Activated T-cell treated with anti-CD3 and anti-CD28 coated beads, Interleukin-2, amount 50 U/mL, for 48 hours (primary cell): ENCODE results near the gene MUC4.

ENCODE experiments used
- DNase-seq, 2 experiments: peaks; one replicate each; pipeline ENCODE4 v3.0.0-alpha.2; 2020

The MUC4 gene, protein sequence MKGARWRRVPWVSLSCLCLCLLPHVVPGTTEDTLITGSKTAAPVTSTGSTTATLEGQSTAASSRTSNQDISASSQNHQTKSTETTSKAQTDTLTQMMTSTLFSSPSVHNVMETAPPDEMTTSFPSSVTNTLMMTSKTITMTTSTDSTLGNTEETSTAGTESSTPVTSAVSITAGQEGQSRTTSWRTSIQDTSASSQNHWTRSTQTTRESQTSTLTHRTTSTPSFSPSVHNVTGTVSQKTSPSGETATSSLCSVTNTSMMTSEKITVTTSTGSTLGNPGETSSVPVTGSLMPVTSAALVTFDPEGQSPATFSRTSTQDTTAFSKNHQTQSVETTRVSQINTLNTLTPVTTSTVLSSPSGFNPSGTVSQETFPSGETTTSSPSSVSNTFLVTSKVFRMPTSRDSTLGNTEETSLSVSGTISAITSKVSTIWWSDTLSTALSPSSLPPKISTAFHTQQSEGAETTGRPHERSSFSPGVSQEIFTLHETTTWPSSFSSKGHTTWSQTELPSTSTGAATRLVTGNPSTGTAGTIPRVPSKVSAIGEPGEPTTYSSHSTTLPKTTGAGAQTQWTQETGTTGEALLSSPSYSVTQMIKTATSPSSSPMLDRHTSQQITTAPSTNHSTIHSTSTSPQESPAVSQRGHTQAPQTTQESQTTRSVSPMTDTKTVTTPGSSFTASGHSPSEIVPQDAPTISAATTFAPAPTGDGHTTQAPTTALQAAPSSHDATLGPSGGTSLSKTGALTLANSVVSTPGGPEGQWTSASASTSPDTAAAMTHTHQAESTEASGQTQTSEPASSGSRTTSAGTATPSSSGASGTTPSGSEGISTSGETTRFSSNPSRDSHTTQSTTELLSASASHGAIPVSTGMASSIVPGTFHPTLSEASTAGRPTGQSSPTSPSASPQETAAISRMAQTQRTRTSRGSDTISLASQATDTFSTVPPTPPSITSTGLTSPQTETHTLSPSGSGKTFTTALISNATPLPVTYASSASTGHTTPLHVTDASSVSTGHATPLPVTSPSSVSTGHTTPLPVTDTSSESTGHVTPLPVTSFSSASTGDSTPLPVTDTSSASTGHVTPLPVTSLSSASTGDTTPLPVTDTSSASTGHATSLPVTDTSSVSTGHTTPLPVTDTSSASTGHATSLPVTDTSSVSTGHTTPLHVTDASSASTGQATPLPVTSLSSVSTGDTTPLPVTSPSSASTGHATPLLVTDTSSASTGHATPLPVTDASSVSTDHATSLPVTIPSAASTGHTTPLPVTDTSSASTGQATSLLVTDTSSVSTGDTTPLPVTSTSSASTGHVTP (N-terminal part only)

GRCh38 chr3:195811756-195812155 is at the start of gene MUC4:
Gene MUC4, minus strand, starts transcription at chr3:195811929. Its CDS starts 112 bp downstream, at chr3:195811817.
- no peak for DNase-seq

DNA sequence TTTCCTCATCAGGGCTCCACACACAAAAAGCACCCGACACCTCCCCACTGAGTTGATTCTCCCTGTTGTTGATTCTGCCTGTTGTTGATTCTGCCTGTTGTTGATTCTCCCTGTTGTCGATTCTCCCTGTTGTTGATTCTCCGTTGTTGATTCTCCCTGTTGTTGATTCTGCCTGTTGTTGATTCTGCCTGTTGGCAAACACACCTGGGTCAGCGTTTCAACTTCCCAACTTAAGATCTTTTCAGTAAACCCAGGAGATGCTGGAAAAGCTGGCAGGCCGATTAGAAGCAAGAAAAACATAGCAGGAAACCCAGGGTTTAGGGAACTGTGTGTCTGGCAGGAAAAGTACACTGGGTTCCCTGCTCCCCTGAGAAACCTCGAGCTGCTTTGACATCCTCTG is 48.7 kb upstream of the MUC4 start:
- no peak for DNase-seq

- no peak for DNase-seq
Observed at GRCh38 chr3:195859846-195860411, 48.2 kb upstream of the MUC4 start.

DNA sequence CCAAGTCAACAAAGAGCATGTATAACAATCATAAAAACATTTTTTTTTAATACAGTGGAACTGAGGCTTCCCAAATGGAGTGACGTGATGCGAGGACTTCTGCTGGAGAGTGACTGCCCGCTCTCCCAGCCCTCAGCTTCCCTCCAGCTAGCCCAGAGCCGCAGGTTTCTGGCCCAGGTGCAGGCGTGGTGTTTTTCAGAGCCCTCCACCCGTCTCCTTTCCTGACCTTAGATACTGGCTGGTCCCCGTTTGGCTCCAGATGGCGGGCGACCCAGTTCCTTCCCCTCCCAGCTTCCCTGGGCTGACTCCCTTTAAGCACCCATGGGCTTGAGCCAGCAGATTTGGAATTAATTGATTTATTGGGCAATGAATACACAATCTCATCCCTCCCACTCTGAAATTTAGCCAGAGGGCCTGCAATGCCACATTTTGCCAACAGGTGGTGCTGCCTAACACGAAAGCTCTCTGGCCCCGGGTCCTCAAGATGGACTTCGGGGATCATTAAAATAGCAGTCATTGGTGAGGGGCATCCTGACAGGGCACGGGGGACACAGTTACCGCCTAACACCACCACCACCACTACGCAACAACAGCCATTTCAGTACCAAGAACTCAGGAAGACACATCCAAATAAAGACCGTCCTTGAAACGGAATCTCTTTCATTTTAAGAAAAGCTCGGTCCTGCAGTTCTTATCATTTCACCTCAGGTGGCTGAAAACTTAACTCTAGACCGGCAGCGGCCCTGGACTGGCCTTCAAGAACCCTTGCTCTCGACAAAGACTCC is 47.5 kb upstream of the MUC4 start:
- DNase-seq = peak; percentile 90 to 92

- no peak for DNase-seq
Observed at GRCh38 chr3:195856410-195857084, 44.8 kb upstream of the MUC4 start.

DNA sequence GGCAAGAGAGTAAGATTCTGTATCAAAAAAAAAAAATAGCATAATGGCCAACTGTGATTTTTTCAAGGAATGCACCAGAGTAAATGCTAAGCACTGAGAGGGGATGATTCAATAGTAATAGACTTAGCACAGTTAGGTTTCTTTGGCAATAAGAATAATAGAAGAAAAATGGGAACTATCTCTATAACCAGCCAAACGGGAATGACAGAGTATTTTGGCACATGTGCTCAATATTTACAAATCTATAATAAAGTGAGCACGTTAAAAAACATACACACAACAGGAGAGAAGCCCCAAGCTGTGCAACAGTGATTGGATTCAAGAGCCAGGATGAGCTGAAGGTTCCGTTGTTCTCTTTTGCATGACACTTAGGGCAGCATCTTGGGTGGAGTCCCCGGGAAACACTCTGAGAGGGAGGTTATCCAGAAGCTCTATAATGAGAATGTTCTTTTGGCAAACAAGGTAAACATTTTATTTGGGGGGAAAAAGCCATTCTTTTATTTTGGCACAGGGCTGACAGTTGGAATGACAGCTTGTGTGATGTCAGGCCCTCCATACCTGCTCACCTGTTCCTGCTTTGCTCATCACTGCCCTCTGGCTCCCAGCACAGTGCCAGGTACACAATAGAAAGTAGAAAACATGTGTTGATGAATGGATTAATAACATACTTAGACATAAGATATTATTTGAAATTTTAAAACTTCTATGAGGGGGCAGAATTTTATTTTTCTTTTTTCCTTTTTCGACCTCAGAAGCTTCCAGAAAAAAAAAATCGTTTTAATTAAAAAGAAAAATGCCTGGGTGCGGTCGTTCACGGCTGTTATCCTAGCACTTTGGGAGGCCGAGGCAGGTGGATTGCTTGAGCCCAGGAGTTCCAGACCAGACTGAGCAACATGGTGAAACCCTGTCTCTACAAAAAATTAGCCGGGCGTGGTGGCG is 44.0 kb upstream of the MUC4 start:
- no peak for DNase-seq

DNA sequence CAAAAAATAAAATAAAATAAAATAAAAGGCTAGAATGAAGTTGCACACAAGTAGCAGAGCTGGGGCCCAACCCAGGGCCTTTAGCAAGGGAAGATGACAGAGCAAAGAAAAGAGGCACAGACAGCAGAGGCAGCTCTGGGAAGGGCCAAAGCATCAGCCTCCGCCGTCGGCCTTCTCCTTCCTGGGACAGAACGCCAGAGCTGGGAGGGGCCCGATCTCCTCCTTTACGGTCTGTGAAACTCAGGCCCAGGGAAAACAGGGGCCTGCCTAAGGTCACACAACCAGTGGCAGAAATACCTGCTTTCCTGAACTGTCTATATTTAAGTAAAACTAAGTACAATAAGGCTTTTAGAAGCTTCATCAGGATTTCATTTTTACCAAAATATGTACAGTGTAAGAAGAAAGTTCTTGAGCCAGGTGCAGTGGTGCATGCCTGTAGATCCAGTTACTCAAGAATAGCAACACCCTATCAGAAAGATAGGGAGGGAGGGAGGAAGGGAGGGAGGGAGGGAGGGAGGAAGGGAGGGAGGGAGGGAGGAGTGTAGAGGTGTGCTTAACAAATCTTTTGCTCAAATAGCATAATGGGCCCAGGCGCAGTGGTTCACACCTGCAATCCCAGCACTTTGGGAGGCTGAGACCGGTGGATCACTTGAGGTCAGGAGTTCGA is 43.0 kb upstream of the MUC4 start:
- no peak for DNase-seq

DNA sequence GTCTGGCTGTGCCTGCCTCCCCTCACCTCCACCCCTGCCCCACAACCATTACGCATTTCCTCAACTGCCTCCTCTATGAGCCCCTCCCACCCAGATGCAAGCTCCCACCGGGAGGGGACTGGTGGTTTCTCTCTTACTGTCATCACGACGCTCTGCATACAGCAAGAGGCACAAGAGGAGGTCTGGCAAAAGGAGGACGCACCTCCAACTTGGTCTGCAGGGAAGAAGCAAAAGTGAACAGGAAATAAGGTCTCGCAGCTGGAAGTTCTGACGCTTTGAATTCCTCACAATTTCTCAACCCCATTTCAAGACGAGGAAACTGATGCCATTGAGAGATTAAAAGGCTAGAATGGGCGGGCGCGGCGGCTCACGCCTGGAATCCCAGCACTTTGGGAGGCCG is 42.3 kb upstream of the MUC4 start:
- no peak for DNase-seq

DNA sequence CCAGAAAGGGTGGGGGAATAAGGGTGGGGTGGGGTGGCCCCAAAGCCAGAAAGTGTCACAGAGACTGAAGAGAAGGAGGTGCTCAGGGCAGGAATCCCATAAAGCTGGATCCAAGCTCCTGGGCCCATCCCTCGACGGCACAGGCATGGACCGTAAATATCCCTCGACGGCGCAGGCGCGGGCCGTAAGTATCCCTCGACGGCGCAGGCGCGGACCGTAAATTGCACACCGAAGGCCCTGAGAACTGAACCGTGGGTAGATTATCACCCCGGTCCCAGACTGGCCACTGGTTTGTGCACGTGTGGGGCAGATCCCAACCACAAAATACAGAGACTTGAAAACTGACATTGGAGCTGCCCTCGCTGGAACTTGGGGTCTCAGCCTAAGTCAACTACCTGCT is 41.3 kb upstream of the MUC4 start:
- DNase-seq = no peak

DNA sequence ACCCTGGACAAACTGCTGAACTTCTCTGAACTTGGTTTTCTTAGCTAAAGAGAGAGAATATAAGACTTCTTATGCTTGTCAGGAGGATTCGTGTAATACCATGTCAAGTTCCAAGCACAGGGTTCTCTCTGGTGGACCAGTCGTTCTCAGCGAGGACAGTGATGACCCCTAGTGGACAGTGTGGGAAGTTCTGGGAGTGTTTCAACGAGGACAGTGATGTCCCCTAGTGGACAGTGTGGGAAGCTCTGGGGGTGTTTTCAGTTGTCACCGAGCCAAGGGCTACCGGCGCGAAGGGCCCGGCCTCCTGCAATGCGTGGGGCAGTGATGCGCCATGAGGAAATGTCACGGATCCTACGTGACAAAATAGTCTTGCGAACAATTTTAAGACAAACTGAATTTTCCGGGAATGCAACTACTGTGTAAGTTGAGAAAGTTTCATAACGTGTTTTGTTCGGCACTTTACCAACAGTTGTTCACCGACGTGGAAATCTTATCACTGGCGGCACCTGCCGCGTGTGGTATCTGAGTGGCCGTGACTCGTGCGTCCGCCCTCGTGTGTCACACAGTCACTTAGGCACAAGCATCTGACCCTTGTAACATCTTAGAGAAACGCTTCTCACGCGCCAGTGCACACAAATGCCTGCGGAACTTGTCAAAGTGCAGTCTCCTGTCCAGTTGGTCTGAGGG is 39.3 kb upstream of the MUC4 start:
- DNase-seq = peak; percentile 93 to 95

DNA sequence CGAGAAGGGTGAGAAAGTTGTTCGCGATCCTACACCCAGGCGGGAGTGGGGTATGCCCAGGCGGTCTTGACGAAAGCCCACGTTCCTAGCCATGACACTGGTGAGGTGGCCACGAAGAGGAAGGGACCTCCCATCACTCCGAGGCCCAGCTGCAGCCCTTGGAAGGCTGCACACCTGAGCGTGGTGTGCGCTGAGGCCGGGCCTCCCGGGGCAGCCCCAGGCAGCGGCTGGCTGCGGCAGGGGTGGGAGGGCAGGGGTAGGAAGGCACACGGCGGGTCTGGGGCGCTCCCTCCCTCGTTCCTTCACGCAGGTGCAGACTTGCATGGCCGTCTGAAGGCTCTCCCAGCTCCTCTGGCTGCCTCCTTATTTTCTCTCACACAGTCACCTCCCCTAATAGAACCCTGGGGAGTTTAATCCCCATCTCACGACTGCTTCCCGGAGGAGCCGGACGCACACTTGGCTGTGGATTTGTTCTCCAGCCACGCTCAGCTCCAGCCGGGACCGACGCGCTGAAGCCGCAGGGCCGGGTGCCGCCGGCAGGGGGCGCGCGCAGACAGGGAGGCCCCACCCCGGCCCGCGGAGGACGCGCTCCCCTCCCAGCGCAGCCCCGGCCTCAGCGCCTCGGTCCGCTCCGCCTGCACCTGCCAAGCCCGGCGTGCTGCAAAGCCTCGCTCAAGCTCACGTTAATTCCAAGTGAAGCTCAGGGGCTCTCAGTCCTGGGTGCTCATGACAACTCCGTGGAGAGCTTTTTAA is 37.8 kb upstream of the MUC4 start:
- DNase-seq = no peak

DNA sequence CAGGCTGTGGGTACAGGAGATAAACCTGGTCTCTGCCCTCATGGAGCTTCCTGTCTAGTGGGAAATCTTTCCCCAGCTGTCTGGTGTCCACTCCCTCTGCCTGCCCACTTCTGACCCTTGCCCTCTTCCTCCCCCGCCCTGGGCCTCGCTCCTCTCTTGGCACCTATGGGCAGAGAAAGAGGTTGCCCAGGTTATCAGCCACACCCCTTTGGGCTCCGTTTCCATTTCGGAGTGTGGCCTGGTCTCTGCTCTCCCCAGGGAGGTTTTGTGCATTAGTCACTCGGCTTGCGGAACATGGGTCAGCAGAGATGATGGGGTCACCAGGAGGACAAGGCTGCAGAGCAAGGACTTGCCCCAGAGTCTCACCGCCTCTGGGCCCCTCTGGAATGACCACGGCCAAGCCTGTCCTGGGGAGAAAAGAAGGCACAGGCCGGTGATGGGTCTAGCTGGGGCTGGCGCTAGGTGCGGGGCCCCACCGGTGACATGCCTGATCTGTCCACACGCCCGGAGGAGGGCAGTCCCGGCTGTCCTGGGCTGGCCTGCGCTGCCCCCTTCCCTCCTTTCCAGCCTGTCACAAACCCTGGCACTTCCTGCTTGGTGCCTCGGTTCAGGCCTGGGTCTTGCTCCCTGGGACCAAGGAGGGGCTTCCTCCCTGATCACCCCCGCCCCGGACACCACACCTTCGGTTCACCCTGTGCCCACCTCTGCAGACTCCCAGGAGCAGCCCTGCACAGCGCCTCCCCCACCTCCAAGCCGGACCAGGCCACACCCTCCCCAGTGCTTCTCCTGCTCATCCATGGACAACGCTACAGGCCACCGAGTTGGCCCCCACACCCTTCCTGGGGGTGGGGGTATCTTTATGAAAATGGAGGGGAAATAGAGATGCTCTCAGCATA is 35.6 kb upstream of the MUC4 start:
- DNase-seq = no peak

DNA sequence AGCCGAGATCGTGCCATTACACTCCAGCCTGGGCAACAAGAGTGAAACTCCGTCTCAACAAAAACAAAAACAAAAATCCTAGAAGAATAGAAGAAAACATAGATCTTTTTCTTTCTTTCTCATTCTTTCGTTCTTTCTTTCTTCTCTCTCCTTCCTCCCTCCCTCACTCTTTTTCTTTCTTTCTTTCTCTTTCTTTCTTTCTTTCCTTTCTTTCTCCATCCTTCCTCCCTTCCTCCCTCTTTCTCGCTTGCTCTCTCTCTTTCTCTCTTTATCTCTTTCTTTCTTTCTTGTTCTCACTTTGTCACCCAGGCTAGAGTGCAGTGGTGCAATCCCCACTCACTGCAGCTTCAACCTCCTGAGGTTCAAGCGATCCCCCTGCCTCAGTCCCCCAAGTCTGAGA is 33.8 kb upstream of the MUC4 start:
- DNase-seq = no peak

- no peak for DNase-seq
Observed at GRCh38 chr3:195844671-195845218, 33.0 kb upstream of the MUC4 start.

DNA sequence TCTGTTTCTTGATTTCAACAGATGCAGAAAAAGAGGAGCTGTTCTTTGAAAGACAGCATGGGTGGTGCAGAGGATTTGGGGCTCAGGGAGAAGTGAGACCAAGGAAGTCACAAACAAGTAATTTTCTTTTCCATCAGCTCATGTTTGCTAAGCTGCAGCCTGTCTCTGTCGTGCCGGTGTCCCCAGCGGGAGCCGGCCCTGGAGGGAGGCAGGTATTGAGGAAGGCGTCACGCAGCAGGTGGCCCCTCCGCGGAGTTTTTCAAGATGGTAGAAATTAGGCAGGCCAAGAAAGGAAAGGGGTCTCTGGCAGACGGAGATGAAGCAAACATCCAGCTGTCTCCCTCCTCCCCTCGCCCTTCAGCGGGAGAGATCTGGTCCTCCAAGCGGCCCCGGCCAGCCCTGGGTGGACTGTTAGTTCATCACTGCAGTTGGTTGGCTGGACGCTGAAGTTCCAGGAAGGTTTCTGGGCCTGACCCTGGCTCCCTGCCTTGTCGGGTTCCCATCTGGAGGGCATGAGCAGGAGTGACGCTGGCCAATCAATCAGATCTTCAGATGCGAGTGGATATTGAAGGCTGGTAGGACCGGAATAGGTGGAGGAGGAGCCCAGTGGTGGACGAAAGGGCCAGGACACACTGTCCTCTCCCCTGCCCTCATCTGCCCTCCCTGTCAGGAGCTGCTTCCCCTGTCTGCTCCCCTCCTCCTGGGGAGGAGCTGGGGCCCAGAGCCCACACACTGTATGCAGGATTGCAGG is 27.7 kb upstream of the MUC4 start:
- no peak for DNase-seq

- no peak for DNase-seq
Observed at GRCh38 chr3:195838714-195839113, 27.0 kb upstream of the MUC4 start.
